ENCODE results near the gene RASGRP1. TPM values are rescaled to one million over a fixed set of nuclear protein-coding genes. Genes with fewer than 3 reads are reported as not detected.

The RASGRP1 gene
- total RNA-seq, 1 donor: 0.36 TPM

DNA sequence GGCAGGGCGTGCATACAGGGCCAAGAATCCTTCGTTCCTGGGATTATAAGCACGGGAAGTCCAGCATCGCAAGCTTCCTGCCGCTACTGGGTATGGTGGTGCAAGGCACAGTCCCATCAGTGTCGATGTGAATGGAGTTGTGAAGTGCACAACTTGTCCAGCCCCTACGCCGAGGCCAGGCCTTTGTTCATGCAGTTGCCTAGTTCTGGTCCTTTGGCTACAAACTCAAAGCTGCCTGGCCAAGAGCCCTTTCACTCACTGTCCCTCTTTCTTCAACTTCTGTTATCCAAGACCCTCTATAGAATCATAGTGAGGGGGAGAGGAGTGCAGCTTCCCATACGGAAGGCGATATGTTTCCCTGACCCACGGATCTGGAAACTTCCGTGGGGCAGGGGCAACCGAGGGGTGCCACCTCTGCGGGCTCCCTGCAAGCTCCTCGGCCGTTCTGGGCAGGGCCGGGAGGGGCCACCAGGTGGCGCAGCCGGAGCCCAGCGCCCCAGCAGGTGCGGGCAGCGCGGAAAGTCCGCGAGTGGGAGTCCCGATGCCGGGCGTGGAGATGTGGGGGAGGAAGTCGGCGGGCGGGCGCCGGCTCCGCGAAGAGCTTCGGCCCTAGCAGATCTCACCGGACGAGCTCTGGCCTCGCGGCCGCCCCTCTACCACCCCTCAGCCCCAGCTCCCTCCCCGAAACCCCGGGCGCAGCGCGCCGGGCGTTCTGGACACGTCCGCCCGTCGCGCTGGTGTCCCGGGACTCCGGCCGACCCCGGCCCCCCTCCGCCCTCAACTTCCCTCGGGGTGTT, 693 bp downstream of the RASGRP1 start:
- H3K27me3 ChIP-seq (ENCODE audit: insufficient read depth, low read length): peaks cover 59% of the 10 kb centered on the region
- H3K9me3 ChIP-seq (ENCODE audit: low read depth, low read length): no peaks in the 10 kb centered on the region
- H3K4me3 ChIP-seq (ENCODE audit: insufficient read depth, low read length): peak overlapping the region; percentile 67
- DNase-seq (ENCODE audit: insufficient read length, low spot score, missing footprints): peak; percentile 96
- H3K4me1 ChIP-seq (ENCODE audit: insufficient read depth, low read length): peaks cover 14% of the 10 kb centered on the region
- H3K27ac ChIP-seq (ENCODE audit: low read depth, low read length): no peak overlapping the region
- H4K20me1 ChIP-seq (ENCODE audit: insufficient read depth, low read length): peaks cover 2% of the 10 kb centered on the region
- H3K79me2 ChIP-seq (ENCODE audit: insufficient read depth, low read length): no peaks in the 10 kb centered on the region
- peak overlapping the region; percentile 77 for H3K4me2 ChIP-seq (ENCODE audit: insufficient read depth, low read length)
- TF ChIP-seq, protein P1, sequence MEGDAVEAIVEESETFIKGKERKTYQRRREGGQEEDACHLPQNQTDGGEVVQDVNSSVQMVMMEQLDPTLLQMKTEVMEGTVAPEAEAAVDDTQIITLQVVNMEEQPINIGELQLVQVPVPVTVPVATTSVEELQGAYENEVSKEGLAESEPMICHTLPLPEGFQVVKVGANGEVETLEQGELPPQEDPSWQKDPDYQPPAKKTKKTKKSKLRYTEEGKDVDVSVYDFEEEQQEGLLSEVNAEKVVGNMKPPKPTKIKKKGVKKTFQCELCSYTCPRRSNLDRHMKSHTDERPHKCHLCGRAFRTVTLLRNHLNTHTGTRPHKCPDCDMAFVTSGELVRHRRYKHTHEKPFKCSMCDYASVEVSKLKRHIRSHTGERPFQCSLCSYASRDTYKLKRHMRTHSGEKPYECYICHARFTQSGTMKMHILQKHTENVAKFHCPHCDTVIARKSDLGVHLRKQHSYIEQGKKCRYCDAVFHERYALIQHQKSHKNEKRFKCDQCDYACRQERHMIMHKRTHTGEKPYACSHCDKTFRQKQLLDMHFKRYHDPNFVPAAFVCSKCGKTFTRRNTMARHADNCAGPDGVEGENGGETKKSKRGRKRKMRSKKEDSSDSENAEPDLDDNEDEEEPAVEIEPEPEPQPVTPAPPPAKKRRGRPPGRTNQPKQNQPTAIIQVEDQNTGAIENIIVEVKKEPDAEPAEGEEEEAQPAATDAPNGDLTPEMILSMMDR (IDR thresholded peaks at IDR 0.05; ENCODE audit: extremely low read depth, low read depth, low read length): peak; percentile 68
- H3K36me3 ChIP-seq (ENCODE audit: insufficient read depth, low read length): no peaks in the 10 kb centered on the region
- H2AFZ ChIP-seq (ENCODE audit: low read length): peak overlapping the region; percentile 31

DNA sequence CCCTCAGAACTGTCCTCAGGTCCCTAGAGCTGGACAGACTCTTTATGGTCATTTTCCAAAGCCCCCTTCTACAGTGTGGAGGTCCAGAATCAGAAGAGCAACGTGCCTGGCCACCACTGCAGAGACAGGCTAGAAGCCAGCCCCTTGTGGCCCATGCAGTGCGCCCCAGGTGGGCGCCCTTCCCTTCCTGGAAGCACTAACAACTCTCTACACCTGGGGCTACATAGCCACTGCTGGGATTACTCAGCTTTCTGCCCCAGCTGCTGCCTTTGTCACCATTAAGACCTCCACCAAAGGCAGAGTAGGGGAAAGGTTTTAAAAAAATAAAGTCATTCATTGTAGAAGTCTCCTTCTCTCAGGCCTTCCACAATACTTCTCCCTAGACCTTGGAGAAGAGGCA, 2.3 kb downstream of the RASGRP1 start:
- H3K4me1 ChIP-seq (ENCODE audit: insufficient read depth, low read length): peaks cover 22% of the 10 kb centered on the region
- H3K4me3 ChIP-seq (ENCODE audit: insufficient read depth, low read length): no peak overlapping the region
- no peaks in the 10 kb centered on the region for H3K9me3 ChIP-seq (ENCODE audit: low read depth, low read length)
- H3K36me3 ChIP-seq (ENCODE audit: insufficient read depth, low read length): no peaks in the 10 kb centered on the region
- no peak overlapping the region for H3K27ac ChIP-seq (ENCODE audit: low read depth, low read length)
- peaks cover 59% of the 10 kb centered on the region for H3K27me3 ChIP-seq (ENCODE audit: insufficient read depth, low read length)
- TF ChIP-seq, protein P1 (IDR thresholded peaks at IDR 0.05; ENCODE audit: extremely low read depth, low read depth, low read length): no peak
- no peak overlapping the region for H3K4me2 ChIP-seq (ENCODE audit: insufficient read depth, low read length)
- peaks cover 2% of the 10 kb centered on the region for H4K20me1 ChIP-seq (ENCODE audit: insufficient read depth, low read length)
- DNase-seq (ENCODE audit: insufficient read length, low spot score, missing footprints): no peak
- no peak overlapping the region for H2AFZ ChIP-seq (ENCODE audit: low read length)
- H3K79me2 ChIP-seq (ENCODE audit: insufficient read depth, low read length): no peaks in the 10 kb centered on the region

DNA sequence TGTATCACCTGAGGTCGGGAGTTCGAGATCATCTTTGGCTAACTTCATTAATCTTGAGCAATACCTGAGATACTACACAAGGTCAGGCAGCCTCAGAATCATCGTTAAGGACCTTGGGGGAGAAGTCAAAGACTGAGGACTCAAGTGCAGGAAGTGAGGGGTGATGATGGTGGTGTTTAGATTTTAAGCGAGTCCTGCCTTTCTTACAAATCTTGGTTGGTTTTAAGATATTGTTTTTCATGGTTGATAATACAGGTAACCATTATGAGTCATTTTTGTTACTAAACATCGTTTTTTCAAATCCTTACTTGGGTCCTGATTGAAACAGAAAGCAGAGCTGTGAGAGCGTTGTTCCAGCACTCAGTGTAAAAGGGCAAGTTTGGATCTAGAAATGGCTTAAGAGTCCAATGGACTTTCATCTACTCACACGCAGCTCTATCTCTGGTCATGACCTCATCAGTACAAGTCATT, 4.1 kb downstream of the RASGRP1 start:
- Histone ChIP-seq H3K79me2 (ENCODE audit: insufficient read depth, low read length) (no peaks in the 10 kb centered on the region), H3K36me3 (ENCODE audit: insufficient read depth, low read length) (no peaks in the 10 kb centered on the region), H3K4me1 (ENCODE audit: insufficient read depth, low read length) (peaks cover 35% of the 10 kb centered on the region), H4K20me1 (ENCODE audit: insufficient read depth, low read length) (peaks cover 2% of the 10 kb centered on the region), H3K27me3 (ENCODE audit: insufficient read depth, low read length) (peaks cover 41% of the 10 kb centered on the region), H2AFZ (ENCODE audit: low read length) (no peak overlapping the region), H3K4me3 (ENCODE audit: insufficient read depth, low read length) (no peak overlapping the region), H3K27ac (ENCODE audit: low read depth, low read length) (no peak overlapping the region), H3K4me2 (ENCODE audit: insufficient read depth, low read length) (no peak overlapping the region), H3K9me3 (ENCODE audit: low read depth, low read length) (no peaks in the 10 kb centered on the region)
- TF ChIP-seq, protein P1 (IDR thresholded peaks at IDR 0.05; ENCODE audit: extremely low read depth, low read depth, low read length): no peak
- no peak for DNase-seq (ENCODE audit: insufficient read length, low spot score, missing footprints)

GRCh38 chr15:38559636-38560307, 4.8 kb downstream of the RASGRP1 start:
- H3K4me1 ChIP-seq (ENCODE audit: insufficient read depth, low read length): peaks cover 35% of the 10 kb centered on the region
- peaks cover 2% of the 10 kb centered on the region for H4K20me1 ChIP-seq (ENCODE audit: insufficient read depth, low read length)
- no peak overlapping the region for H3K4me3 ChIP-seq (ENCODE audit: insufficient read depth, low read length)
- DNase-seq (ENCODE audit: insufficient read length, low spot score, missing footprints): peak; percentile 27
- H2AFZ ChIP-seq (ENCODE audit: low read length): no peak overlapping the region
- H3K79me2 ChIP-seq (ENCODE audit: insufficient read depth, low read length): no peaks in the 10 kb centered on the region
- H3K27ac ChIP-seq (ENCODE audit: low read depth, low read length): no peak overlapping the region
- peaks cover 34% of the 10 kb centered on the region for H3K27me3 ChIP-seq (ENCODE audit: insufficient read depth, low read length)
- H3K4me2 ChIP-seq (ENCODE audit: insufficient read depth, low read length): peak overlapping the region; percentile 9
- H3K36me3 ChIP-seq (ENCODE audit: insufficient read depth, low read length): no peaks in the 10 kb centered on the region
- TF ChIP-seq, protein P1 (IDR thresholded peaks at IDR 0.05; ENCODE audit: extremely low read depth, low read depth, low read length): no peak
- H3K9me3 ChIP-seq (ENCODE audit: low read depth, low read length): no peaks in the 10 kb centered on the region
